ENCODE results near the gene EFCAB8.

The EFCAB8 gene

DNA sequence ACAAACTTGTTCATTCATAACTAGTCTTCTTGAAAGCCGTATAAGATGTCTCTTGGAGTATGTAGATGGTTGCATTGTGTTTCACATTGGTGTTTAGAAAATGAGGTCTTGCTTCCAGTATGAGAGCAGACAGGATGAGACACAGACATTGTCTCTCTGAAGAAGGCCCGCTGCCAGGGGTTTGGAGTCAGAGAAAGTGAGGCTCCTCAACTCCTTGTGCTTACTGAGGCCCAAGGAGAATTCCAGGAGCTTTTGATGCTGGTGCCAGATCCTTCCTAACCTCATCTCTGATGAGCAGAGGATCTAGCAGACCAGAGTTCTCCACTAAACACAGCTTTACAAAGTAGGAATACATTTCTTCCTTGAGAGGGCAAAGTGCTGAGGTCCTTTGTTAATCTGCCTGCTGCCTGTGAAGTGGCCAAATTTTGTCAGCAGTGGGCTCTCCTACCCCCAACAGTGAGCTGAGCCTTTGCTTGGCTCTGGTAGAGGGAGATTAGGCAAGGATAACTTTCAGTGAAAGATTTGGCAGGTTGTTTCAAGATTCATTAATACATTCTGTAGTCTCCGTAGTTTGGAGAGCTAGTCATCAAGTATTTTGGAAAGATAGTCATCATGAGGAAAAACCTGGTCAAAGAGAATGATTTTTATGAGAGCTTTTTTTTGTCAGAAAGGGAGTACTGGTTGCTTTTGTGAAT lies 29.3 kb upstream of the EFCAB8 start:
- in situ Hi-C loops (cut with HindIII; ENCODE audit: low pct_ligation_motif_present, low sequenced_read_pairs) = no loop called here
- H3K4me3 ChIP-seq (ENCODE audit: low read depth, low read length) = no peak overlapping the region
- no peaks in the 10 kb centered on the region for H3K27me3 ChIP-seq (replicated peaks)
- no peak overlapping the region for H3K27ac ChIP-seq
- DNase-seq = no peak
- no peak for TF ChIP-seq CTCF (IDR thresholded peaks at IDR 0.05; ENCODE audit: low read depth, low read length, missing control alignments)
- peaks cover 34% of the 10 kb centered on the region for H3K36me3 ChIP-seq (replicated peaks)

DNA sequence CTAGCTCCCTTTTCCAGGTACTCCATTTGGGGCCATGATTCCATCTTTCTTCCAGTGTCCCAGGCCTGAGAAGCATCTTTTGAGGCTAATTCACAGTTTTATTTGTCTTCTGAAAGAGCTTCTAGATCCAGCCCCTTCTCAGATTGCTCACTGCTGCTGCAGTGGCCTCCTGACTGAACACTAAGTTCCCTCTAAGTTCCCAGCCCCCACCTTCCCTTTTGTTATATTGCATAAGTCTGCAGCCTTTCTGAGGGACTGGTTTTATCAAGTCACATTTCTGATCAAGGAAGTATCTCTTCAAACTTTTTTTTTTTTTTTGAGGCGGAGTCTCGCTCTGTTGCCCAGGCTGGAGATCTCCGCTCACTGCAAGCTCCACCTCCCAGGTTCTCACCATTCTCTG lies 28.3 kb upstream of the EFCAB8 start:
- Histone ChIP-seq H3K27ac (no peak overlapping the region), H3K36me3 (replicated peaks) (peaks cover 34% of the 10 kb centered on the region), H3K27me3 (replicated peaks) (no peaks in the 10 kb centered on the region), H3K4me3 (ENCODE audit: low read depth, low read length) (no peak overlapping the region)
- DNase-seq = peak; percentile 36
- in situ Hi-C loops (cut with HindIII; ENCODE audit: low pct_ligation_motif_present, low sequenced_read_pairs) = no loop called here
- no peak for TF ChIP-seq CTCF (IDR thresholded peaks at IDR 0.05; ENCODE audit: low read depth, low read length, missing control alignments)

- Histone ChIP-seq H3K27me3 (replicated peaks) (no peaks in the 10 kb centered on the region), H3K27ac (no peak overlapping the region), H3K36me3 (replicated peaks) (peaks cover 40% of the 10 kb centered on the region), H3K4me3 (ENCODE audit: low read depth, low read length) (no peak overlapping the region)
- TF ChIP-seq CTCF (IDR thresholded peaks at IDR 0.05; ENCODE audit: low read depth, low read length, missing control alignments) = no peak
- in situ Hi-C loops (cut with HindIII; ENCODE audit: low pct_ligation_motif_present, low sequenced_read_pairs) = no loop called here
- no peak for DNase-seq
These were observed 26.7 kb upstream of the EFCAB8 start for GRCh38 chr20:32831982-32832381.

GRCh38 chr20:32832664-32833063 lies 26.1 kb upstream of the EFCAB8 start:
- Histone ChIP-seq H3K4me3 (ENCODE audit: low read depth, low read length) (no peak overlapping the region), H3K27ac (no peak overlapping the region), H3K36me3 (replicated peaks) (peaks cover 39% of the 10 kb centered on the region), H3K27me3 (replicated peaks) (no peaks in the 10 kb centered on the region)
- in situ Hi-C loops (cut with HindIII; ENCODE audit: low pct_ligation_motif_present, low sequenced_read_pairs) = no loop called here
- no peak for DNase-seq
- TF ChIP-seq CTCF (IDR thresholded peaks at IDR 0.05; ENCODE audit: low read depth, low read length, missing control alignments) = no peak

- Histone ChIP-seq H3K27me3 (replicated peaks) (no peaks in the 10 kb centered on the region), H3K4me3 (ENCODE audit: low read depth, low read length) (no peak overlapping the region), H3K36me3 (replicated peaks) (peaks cover 48% of the 10 kb centered on the region), H3K27ac (no peak overlapping the region)
- no peak for DNase-seq
- in situ Hi-C loops (cut with HindIII; ENCODE audit: low pct_ligation_motif_present, low sequenced_read_pairs) = no loop called here
- TF ChIP-seq CTCF (IDR thresholded peaks at IDR 0.05; ENCODE audit: low read depth, low read length, missing control alignments) = no peak
These were observed 23.8 kb upstream of the EFCAB8 start for GRCh38 chr20:32834972-32835371.

DNA sequence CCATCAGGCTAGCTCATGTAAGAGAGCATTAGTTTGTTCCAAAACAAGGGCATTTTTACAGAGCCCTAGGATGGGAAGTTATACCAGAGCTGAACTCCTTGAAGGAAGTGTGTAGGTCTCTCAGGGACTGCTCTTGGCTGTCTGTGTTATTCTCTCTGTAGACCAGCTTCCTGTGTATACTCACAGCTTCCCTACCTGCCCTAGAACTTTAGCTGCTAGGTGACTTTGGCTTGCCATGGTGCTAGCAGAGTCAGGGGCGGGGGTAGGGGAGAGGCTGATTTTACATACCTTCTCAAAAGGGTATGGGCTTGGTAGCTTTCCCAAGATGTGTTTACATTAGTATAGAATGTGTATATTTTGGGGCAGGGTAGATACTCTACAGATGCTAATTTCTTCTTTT lies 21.6 kb upstream of the EFCAB8 start:
- Histone ChIP-seq H3K36me3 (replicated peaks) (peaks cover 57% of the 10 kb centered on the region), H3K27me3 (replicated peaks) (no peaks in the 10 kb centered on the region), H3K4me3 (ENCODE audit: low read depth, low read length) (no peak overlapping the region), H3K27ac (no peak overlapping the region)
- no peak for TF ChIP-seq CTCF (IDR thresholded peaks at IDR 0.05; ENCODE audit: low read depth, low read length, missing control alignments)
- in situ Hi-C loops (cut with HindIII; ENCODE audit: low pct_ligation_motif_present, low sequenced_read_pairs) = no loop called here
- no peak for DNase-seq
